Fibroblast of skin of scalp (primary cell): ENCODE measurements around the gene OR4X2. TPM values are rescaled to one million over a fixed set of nuclear protein-coding genes. Genes with fewer than 3 reads are reported as not detected.
"Not testable (repeated sequence)": the region's sequence is repeated elsewhere in the genome, so short reads cannot be mapped to it uniquely, and the experiment has no call there.

ENCODE experiments used
- DNase-seq: peaks from one replicate; pipeline ENCODE4 v3.0.0-alpha.2; 2013
- polyA plus RNA-seq, 2 experiments: library from polyadenylated mRNA; unstranded; fragments of 120-200 nt; gene quantifications; one replicate each; pipeline ENCODE4 v1.2.1, GENCODE V29; 2013; ENCODE audit not compliant: insufficient read length in 2 of 2

OR4X2 gene, protein sequence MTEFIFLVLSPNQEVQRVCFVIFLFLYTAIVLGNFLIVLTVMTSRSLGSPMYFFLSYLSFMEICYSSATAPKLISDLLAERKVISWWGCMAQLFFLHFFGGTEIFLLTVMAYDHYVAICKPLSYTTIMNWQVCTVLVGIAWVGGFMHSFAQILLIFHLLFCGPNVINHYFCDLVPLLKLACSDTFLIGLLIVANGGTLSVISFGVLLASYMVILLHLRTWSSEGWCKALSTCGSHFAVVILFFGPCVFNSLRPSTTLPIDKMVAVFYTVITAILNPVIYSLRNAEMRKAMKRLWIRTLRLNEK
- polyA plus RNA-seq (2013, experiment 1 of 2; ENCODE audit: insufficient read length): not detected
- polyA plus RNA-seq (2013, experiment 2 of 2; ENCODE audit: insufficient read length): not detected

DNA sequence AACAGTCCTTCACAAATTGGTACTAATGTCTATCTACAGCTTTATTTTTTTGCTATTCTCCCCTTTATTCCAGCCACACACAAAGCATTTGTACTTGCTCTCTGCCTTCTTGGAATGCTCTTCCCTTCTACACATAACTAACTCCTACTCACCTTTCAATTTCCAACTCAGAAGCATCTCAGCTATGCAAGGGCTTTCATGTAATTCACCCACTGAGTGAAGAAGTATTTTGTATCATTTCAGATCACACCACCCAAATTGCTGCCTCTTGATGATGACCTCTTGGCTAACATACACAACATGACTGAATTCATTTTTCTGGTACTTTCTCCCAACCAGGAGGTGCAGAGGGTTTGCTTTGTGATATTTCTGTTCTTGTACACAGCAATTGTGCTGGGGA is at the start of gene OR4X2:
Gene OR4X2, plus strand, starts transcription at position 301 of the 400 bp plus-strand sequence. Its CDS starts 0 bp downstream, at position 301.
- DNase-seq: no peak

GRCh38 chr11:48207881-48208280 is 37.0 kb upstream of the OR4X2 start:
- no peak for DNase-seq

GRCh38 chr11:48210052-48210451 is 34.9 kb upstream of the OR4X2 start:
- DNase-seq: peak; percentile 1

DNA sequence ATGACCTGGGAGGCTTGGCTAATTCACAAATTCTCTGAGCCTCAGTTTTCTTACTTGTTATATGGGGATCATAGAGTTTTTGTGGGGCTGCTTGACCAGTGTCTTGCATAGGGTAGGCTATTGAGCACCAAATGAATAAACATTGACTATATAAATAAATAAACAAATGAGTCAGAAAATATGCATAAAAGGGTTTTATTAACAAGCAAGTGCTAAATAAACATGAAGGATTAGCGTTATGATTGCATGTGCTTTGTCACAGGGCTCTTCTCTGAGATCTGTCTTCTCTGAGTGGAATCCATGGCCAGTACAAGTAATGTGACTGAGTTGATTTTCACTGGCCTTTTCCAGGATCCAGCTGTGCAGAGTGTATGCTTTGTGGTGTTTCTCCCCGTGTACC is 28.4 kb upstream of the OR4X2 start, which contains the start of gene OR4B1:
Gene OR4B1, plus strand, starts transcription at position 301 of the 400 bp plus-strand sequence. Its CDS starts 0 bp downstream, at position 301.
- DNase-seq: no peak

DNA sequence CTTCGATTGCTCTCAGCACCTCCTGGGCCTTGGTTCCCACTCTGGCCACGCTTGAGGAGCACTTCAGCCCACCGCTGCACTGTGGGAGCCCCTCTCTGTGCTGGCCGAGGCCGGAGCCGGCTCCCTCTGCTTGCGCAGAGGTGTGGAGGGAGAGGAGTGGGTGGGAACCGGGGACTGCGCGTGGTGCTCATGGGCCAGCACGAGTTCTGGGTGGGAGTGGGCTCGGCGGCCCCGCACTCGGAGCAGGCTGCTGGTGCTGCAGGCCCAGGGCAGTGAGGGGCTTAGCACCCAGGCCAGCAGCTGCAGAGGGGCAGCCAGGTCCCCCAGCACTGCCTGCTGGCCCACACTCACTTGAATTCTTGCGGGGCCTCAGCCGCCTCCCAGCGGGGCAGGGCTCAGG is 16.1 kb upstream of the OR4X2 start:
- DNase-seq: no peak

- not testable (repeated sequence) for DNase-seq
Observed at GRCh38 chr11:48230057-48230456, 14.8 kb upstream of the OR4X2 start.

DNA sequence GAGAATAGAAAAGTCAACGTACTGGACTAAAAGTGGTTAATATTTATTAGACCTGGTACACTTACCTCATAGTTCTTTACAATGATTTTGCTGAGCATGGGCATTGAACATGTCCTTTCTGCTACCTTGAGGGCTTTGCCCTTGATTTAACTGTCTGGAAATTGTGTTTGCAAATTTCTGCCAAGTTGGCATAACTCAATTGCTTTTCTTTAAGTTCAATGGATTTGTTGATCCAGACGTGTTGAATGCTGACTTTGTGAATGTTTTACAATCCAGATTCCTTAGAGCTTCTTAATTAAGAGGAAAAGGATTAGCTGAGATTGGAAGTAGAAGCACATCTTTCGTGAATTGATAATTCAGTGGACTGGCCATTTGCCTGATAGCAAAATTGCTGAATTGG is 7.2 kb upstream of the OR4X2 start:
- no peak for DNase-seq

DNA sequence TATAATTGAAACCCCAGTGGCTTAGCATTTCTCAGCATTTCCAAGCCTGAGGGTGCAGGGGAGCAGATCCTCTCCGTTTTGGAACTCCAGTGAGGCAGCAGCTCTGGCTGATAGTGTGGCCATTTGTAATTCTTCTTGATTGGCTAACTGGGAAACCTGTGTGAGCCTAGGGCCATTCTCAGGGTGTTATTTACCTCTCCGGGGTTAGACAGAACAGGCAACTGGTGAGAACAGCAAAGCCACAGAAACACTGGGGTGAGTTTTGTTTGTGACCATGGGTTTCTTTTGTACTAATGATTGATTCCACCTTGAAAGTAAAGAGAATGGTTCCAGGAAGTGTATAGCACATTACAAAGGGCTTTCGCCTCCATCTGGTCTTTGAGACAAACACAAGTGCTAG is 2.4 kb upstream of the OR4X2 start:
- DNase-seq: no peak

- no peak for DNase-seq
Observed at GRCh38 chr11:48248902-48249301, 4.0 kb downstream of the OR4X2 start.

DNA sequence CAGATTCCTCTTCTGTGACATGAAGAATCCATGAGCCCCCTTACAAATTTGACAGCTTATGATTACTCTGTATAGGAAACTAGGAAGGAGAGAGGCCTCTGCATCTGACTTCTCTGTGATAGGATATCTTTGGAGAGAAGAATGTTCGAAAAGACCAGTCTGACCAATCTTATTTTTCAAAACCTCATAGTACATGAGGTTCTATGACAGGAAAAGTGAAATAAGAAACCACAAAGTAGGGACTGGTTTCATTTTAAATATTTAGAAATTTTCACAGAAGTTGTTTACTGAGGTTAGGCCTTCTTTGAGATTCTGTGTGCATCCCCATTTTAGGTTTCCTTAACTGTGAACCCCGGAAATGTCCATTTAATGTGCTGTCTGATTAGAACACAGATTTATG is 16.7 kb downstream of the OR4X2 start:
- DNase-seq: no peak

DNA sequence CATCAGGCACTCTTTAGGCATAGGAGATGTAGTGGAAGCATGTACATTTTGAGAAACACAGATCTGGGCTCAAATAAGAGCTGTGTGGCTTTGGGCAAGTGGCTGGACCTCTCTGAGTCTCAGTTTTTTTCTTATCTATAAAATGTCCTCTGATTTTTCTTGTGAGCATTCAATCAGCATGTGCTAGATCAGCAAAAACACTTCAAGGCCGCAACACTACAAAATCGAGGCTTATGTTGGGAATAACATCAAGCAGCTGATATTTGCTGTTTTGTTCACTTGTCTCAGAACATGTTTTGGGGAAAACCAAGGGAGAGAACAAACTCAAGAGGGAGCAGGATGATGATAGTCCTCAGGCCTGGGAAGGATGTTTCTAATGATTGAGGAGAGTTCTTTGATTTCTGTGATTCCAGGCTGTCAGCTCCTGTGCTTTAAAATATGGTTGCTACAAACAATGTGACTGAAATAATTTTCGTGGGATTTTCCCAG is 18.6 kb downstream of the OR4X2 start, which contains the start of gene OR4X1:
Gene OR4X1, plus strand, starts transcription at position 439 of the 489 bp plus-strand sequence. Its CDS starts 0 bp downstream, at position 439.
- no peak for DNase-seq

DNA sequence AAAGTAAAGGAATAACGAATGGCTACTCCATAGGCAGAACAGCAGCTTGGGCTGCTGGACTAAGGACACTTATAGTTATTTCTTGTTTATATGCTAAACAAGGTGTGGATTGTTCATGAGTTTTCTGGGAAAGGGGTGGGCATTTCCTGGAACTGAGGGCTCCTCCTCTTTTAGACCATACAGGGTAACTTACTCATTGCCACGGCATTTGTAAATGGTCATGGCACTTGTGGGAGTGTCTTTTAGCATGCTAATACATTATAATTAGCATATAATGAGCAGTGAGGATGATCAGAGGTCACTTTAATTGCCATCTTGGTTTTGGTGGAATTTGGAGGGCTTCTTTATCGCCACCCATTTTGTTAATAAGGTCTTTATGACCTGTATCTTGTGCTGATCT is 25.7 kb downstream of the OR4X2 start:
- DNase-seq: no peak

- DNase-seq: no peak
Observed at GRCh38 chr11:48272606-48273005, 27.7 kb downstream of the OR4X2 start.
